WTC11 (cell line): ENCODE measurements around the gene NMUR1.

ENCODE experiments used
- CTCF ChIP-seq: fragments of 200-600 bp; IDR thresholded peaks from 2 replicates; pipeline ENCODE4 v1.8.0; 2022; ENCODE audit warnings: antibody characterized with exemption
- E2F4 ChIP-seq: sonication (generic); formaldehyde crosslinking; IDR thresholded peaks from 2 replicates; pipeline ENCODE4 v1.8.1; 2022; ENCODE audit warnings: low read depth, mild to moderate bottlenecking, moderate library complexity, missing genetic modification reagents, borderline replicate concordance
- ESRRA ChIP-seq: sonication (generic); formaldehyde crosslinking; IDR thresholded peaks from 2 replicates; pipeline ENCODE4 v1.8.1; 2022; ENCODE audit warnings: mild to moderate bottlenecking, missing genetic modification reagents, borderline replicate concordance
- FOXJ3 ChIP-seq: sonication (generic); formaldehyde crosslinking; IDR thresholded peaks from 2 replicates; pipeline ENCODE4 v1.9.0; 2021; ENCODE audit warnings: missing genetic modification reagents, mild to moderate bottlenecking, borderline replicate concordance
- GTF2I ChIP-seq: fragments of 250-450 bp; sonication (Bioruptor Pico); conservative IDR thresholded peaks from 2 replicates; pipeline ENCODE4 v1.4.0; 2021; ENCODE audit warnings: mild to moderate bottlenecking
- MYBL2 ChIP-seq: sonication (generic); formaldehyde crosslinking; IDR thresholded peaks from 2 replicates; pipeline ENCODE4 v1.8.1; 2023; ENCODE audit warnings: mild to moderate bottlenecking, moderate library complexity, missing genetic modification reagents
- NFATC4 ChIP-seq: fragments of 250-450 bp; sonication (Bioruptor Pico); IDR thresholded peaks from 2 replicates; pipeline ENCODE4 v1.9.0; 2021; ENCODE audit warnings: mild to moderate bottlenecking
- NFE2L1 ChIP-seq: sonication (generic); formaldehyde crosslinking; IDR thresholded peaks from 2 replicates; pipeline ENCODE4 v1.8.1; 2023; ENCODE audit warnings: missing genetic modification reagents
- USF1 ChIP-seq: sonication (generic); formaldehyde crosslinking; IDR thresholded peaks from 2 replicates; pipeline ENCODE4 v1.8.0; 2022; ENCODE audit warnings: mild to moderate bottlenecking, missing genetic modification reagents
- ZNF532 ChIP-seq: fragments of 250-450 bp; sonication (Bioruptor Pico); IDR thresholded peaks from 2 replicates; pipeline ENCODE4 v1.9.0; 2021; ENCODE audit warnings: mild to moderate bottlenecking, borderline replicate concordance
- TF ChIP-seq, protein P1 (sequence below): sonication (generic); formaldehyde crosslinking; conservative IDR thresholded peaks from 2 replicates; pipeline ENCODE4 v1.8.1; 2022; ENCODE audit warnings: mild to moderate bottlenecking, missing genetic modification reagents

DNA sequence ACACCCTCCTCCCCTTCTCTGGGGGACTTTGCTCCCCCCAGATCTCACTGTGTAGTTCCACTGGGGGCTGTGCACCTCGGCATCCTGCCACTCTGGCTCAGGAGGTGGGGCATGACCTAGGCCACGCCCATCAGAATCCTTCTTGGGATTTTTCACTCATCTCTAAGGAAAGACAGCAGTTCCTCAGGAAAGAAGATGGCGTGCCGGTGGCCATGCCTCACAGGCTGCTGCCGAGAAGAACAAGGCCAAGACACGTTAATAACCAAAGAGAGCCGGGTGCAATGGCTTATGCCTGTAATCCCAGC, 3.2 kb downstream of the NMUR1 start:
- TF ChIP-seq MYBL2 (CRISPR knock-in tag) = no peak
- TF ChIP-seq, protein P1, sequence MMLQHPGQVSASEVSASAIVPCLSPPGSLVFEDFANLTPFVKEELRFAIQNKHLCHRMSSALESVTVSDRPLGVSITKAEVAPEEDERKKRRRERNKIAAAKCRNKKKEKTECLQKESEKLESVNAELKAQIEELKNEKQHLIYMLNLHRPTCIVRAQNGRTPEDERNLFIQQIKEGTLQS (CRISPR knock-in tag) = no peak
- no peak for TF ChIP-seq NFATC4 (CRISPR knock-in tag)
- TF ChIP-seq CTCF = no peak
- TF ChIP-seq NFE2L1 = no peak
- no peak for TF ChIP-seq ESRRA
- no peak for TF ChIP-seq FOXJ3
- no peak for TF ChIP-seq E2F4 (CRISPR knock-in tag)
- TF ChIP-seq GTF2I = no peak
- no peak for TF ChIP-seq USF1 (CRISPR knock-in tag)
- no peak for TF ChIP-seq ZNF532 (CRISPR knock-in tag)
